Stimulated activated CD4-positive, alpha-beta T cell treated with anti-CD3 and anti-CD28 coated beads, Interleukin-4, amount 100 ng/mL, for 48 hours (primary cell): Measurements from ENCODE around the gene PSMB7.

Source experiments
- DNase-seq, 2 donors: peaks; one replicate each; pipeline ENCODE4 v3.0.0-alpha.2; 2020; ENCODE audit warnings: low read depth in 2 of 2

The PSMB7 gene

GRCh38 chr9:124384210-124384609 is 31.0 kb downstream of the PSMB7 start:
- DNase-seq, result no peak

GRCh38 chr9:124381170-124381945 is 33.9 kb downstream of the PSMB7 start:
- DNase-seq, result no peak

GRCh38 chr9:124377551-124378406 is 37.5 kb downstream of the PSMB7 start:
- DNase-seq, result no peak

- DNase-seq, result no peak
Observed at GRCh38 chr9:124376329-124376728, 38.9 kb downstream of the PSMB7 start.

GRCh38 chr9:124375726-124376125 is 39.5 kb downstream of the PSMB7 start:
- no peak for DNase-seq

- no peak for DNase-seq
Observed at GRCh38 chr9:124373851-124374250, 41.4 kb downstream of the PSMB7 start.

GRCh38 chr9:124373386-124373785 is 41.9 kb downstream of the PSMB7 start:
- DNase-seq, result no peak

- DNase-seq, result no peak
Observed at GRCh38 chr9:124372038-124372437, 43.2 kb downstream of the PSMB7 start.

- no peak for DNase-seq
Observed at GRCh38 chr9:124370896-124371582, 44.2 kb downstream of the PSMB7 start.

GRCh38 chr9:124369231-124369797 is 45.9 kb downstream of the PSMB7 start:
- DNase-seq, result no peak

GRCh38 chr9:124368692-124369091 is 46.5 kb downstream of the PSMB7 start:
- no peak for DNase-seq

- DNase-seq, result no peak
Observed at GRCh38 chr9:124366476-124367220, 48.6 kb downstream of the PSMB7 start.

- DNase-seq, result no peak
Observed at GRCh38 chr9:124365036-124365435, 50.2 kb downstream of the PSMB7 start.

- no peak for DNase-seq
Observed at GRCh38 chr9:124364141-124364540, 51.1 kb downstream of the PSMB7 start.

GRCh38 chr9:124363326-124364096 is 51.7 kb downstream of the PSMB7 start:
- DNase-seq, result no peak

GRCh38 chr9:124361128-124361527 is 54.1 kb downstream of the PSMB7 start:
- DNase-seq, result no peak

- DNase-seq, result no peak
Observed at GRCh38 chr9:124359855-124360678, 55.2 kb downstream of the PSMB7 start.

- DNase-seq, result no peak
Observed at GRCh38 chr9:124359426-124359825, 55.8 kb downstream of the PSMB7 start.

GRCh38 chr9:124358631-124359030 is 56.6 kb downstream of the PSMB7 start:
- no peak for DNase-seq
